ENCODE data around the gene PCDHGB2. TPM values are rescaled to one million over a fixed set of nuclear protein-coding genes. Genes with fewer than 3 reads are reported as not detected.
"Not testable (repeated sequence)": the region's sequence is repeated elsewhere in the genome, so short reads cannot be mapped to it uniquely, and the experiment has no call there.

The PCDHGB2 gene
- total RNA-seq, 1 experiment from 2014 or later: not detected

- in situ Hi-C loops (cut with HindIII; ENCODE audit: low sequenced_read_pairs): no loop called here
- DNase-seq (ENCODE audit: low spot score): no peak
Measured at GRCh38 chr5:141345327-141345726, 14.5 kb upstream of the PCDHGB2 start.

GRCh38 chr5:141346017-141346416 is 13.8 kb upstream of the PCDHGB2 start:
- DNase-seq (ENCODE audit: low spot score); in situ Hi-C loops (cut with HindIII; ENCODE audit: low sequenced_read_pairs): not testable (repeated sequence)

GRCh38 chr5:141349917-141350619 is 9.7 kb upstream of the PCDHGB2 start, which contains the start of gene PCDHGB1:
Gene PCDHGB1 (plus strand): TSS chr5:141350099. CDS start chr5:141350261, 162 bp downstream.
- in situ Hi-C loops (cut with HindIII; ENCODE audit: low sequenced_read_pairs): no loop called here
- peak; percentile 31 for DNase-seq (ENCODE audit: low spot score)

- in situ Hi-C loops (cut with HindIII; ENCODE audit: low sequenced_read_pairs): no loop called here
- DNase-seq (ENCODE audit: low spot score): no peak
Measured at GRCh38 chr5:141351591-141351990, 8.2 kb upstream of the PCDHGB2 start.

- in situ Hi-C loops (cut with HindIII; ENCODE audit: low sequenced_read_pairs): no loop called here
Measured at GRCh38 chr5:141354900-141355469, 4.8 kb upstream of the PCDHGB2 start, which contains the start of gene PCDHGA4. Gene PCDHGA4 (plus strand): TSS chr5:141355021. CDS start chr5:141355108, 87 bp downstream.

GRCh38 chr5:141355641-141356040 is 4.2 kb upstream of the PCDHGB2 start:
- in situ Hi-C loops (cut with HindIII; ENCODE audit: low sequenced_read_pairs): no loop called here
- no peak for DNase-seq (ENCODE audit: low spot score)

More at GRCh38 chr5:141354900-141355469, 4.8 kb upstream of the PCDHGB2 start, which contains the start of gene PCDHGA4:
- DNase-seq (ENCODE audit: low spot score): no peak

- in situ Hi-C loops (cut with HindIII; ENCODE audit: low sequenced_read_pairs): no loop called here
- DNase-seq (ENCODE audit: low spot score): no peak
Measured at GRCh38 chr5:141356133-141356532, 3.7 kb upstream of the PCDHGB2 start.

GRCh38 chr5:141356950-141357349 is 2.8 kb upstream of the PCDHGB2 start:
- in situ Hi-C loops (cut with HindIII; ENCODE audit: low sequenced_read_pairs): no loop called here

GRCh38 chr5:141360685-141361084 is 891 bp downstream of the PCDHGB2 start:
- in situ Hi-C loops (cut with HindIII; ENCODE audit: low sequenced_read_pairs): no loop called here
- DNase-seq (ENCODE audit: low spot score): no peak

More at GRCh38 chr5:141356950-141357349, 2.8 kb upstream of the PCDHGB2 start:
- DNase-seq (ENCODE audit: low spot score): no peak

GRCh38 chr5:141362719-141363118 is 2.9 kb downstream of the PCDHGB2 start:
- no peak for DNase-seq (ENCODE audit: low spot score)
- in situ Hi-C loops (cut with HindIII; ENCODE audit: low sequenced_read_pairs): no loop called here

- in situ Hi-C loops (cut with HindIII; ENCODE audit: low sequenced_read_pairs): no loop called here
Measured at GRCh38 chr5:141363952-141364660, 4.3 kb downstream of the PCDHGB2 start, which contains the start of gene PCDHGA5. Gene PCDHGA5 (plus strand): TSS chr5:141364162. CDS start chr5:141364331, 169 bp downstream.

GRCh38 chr5:141366016-141366896 is 6.5 kb downstream of the PCDHGB2 start:
- in situ Hi-C loops (cut with HindIII; ENCODE audit: low sequenced_read_pairs): no loop called here
- no peak for DNase-seq (ENCODE audit: low spot score)

More at GRCh38 chr5:141363952-141364660, 4.3 kb downstream of the PCDHGB2 start, which contains the start of gene PCDHGA5:
- DNase-seq (ENCODE audit: low spot score): peak; percentile 25

GRCh38 chr5:141369994-141370848 is 10.4 kb downstream of the PCDHGB2 start, which contains the start of gene PCDHGB3:
Gene PCDHGB3 (plus strand): TSS chr5:141370242. CDS start chr5:141370395, 153 bp downstream.
- in situ Hi-C loops (cut with HindIII; ENCODE audit: low sequenced_read_pairs): no loop called here
- no peak for DNase-seq (ENCODE audit: low spot score)

- in situ Hi-C loops (cut with HindIII; ENCODE audit: low sequenced_read_pairs): no loop called here
- no peak for DNase-seq (ENCODE audit: low spot score)
Measured at GRCh38 chr5:141371572-141372475, 12.0 kb downstream of the PCDHGB2 start.

- in situ Hi-C loops (cut with HindIII; ENCODE audit: low sequenced_read_pairs): no loop called here
- peak; percentile 45 for DNase-seq (ENCODE audit: low spot score)
Measured at GRCh38 chr5:141373673-141374317, 14.0 kb downstream of the PCDHGB2 start, which contains the start of gene PCDHGA6. Gene PCDHGA6 (plus strand): TSS chr5:141373891. CDS start chr5:141374084, 193 bp downstream.

GRCh38 chr5:141374627-141375026 is 14.8 kb downstream of the PCDHGB2 start:
- in situ Hi-C loops (cut with HindIII; ENCODE audit: low sequenced_read_pairs): no loop called here
- DNase-seq (ENCODE audit: low spot score): no peak

Data from G401 (cell line).